GM18499 (cell line): Measurements from ENCODE around the gene THSD4.

Experiments
- ATAC-seq: cut with Tn5 transposase; IDR thresholded peaks from one replicate; pipeline ENCODE4 v1.9.1; 2021; ENCODE audit warnings: moderate number of reproducible peaks; ENCODE audit not compliant: insufficient read depth, unreplicated experiment

THSD4 gene

DNA sequence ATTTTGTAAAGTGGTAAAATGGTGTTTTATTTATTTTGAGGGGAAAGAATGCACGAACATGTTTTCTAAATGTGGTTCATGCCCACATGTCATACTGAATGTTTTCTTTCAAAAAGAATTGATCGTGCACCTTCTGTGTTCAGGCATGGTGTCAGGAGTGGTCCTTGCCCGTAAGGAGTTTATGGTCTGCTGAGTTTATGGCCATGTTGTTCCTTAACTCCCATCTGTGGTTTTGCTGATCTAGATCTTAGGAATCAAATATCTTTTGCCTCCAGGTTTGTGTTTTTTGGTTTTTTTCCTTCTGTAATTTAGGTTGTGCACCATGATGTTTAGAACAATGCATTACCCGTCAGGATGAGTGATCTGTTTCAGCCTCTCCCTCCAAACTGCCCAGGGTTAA lies 390.7 kb downstream of the THSD4 start:
- ATAC-seq: no peak

- no peak for ATAC-seq
Observed at GRCh38 chr15:71506946-71507345, 391.7 kb downstream of the THSD4 start.

DNA sequence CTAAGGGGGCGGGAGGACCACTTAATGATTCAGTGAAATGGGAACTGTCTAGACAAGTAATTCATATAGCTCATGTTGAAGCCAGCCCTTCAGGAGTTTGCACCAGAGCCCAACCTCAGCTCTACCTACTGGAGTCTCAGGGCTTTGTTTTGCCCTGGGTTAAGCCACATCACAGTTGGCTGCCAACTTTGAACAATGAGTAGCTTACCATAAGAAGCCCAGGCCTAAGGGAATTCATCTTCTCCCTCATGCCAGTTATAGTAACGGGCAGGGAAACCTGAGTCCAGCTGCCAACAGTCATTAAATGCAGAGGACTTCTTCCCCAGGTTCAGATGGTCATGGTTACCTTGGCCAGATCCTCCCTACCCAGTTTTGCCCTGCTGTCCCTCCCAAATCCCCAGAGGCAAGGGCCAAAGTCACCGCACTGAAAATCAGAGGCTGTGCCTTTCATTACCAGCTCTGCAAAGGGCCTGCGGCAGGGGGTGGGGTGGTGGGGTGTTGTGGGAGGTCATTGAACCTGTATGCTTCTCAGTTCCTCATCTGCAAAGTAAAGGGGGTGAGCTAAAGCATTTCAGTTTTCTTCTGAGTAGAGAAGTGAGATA lies 392.9 kb downstream of the THSD4 start:
- no peak for ATAC-seq

GRCh38 chr15:71509139-71509538 lies 393.9 kb downstream of the THSD4 start:
- ATAC-seq: no peak

DNA sequence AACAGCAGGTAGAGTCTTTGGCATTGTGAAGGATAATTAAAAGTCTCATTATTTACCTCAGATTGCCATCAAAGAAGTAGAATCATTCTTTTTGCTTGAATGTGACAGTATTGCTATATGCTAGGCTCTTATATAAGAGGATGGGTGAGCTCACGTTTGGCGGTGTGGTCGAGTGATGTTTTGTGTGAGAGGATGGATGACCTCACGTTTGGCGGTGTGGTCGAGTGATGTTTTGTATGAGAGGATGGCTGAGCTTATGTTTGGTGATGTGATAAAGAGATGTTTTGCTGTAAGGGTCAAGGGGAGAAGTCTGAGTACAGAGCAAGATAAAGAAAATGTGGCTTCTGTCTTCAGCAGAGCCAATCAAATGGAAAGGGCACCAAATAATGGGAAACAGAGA lies 395.5 kb downstream of the THSD4 start:
- no peak for ATAC-seq

- ATAC-seq: no peak
Observed at GRCh38 chr15:71511796-71512681, 396.8 kb downstream of the THSD4 start.

DNA sequence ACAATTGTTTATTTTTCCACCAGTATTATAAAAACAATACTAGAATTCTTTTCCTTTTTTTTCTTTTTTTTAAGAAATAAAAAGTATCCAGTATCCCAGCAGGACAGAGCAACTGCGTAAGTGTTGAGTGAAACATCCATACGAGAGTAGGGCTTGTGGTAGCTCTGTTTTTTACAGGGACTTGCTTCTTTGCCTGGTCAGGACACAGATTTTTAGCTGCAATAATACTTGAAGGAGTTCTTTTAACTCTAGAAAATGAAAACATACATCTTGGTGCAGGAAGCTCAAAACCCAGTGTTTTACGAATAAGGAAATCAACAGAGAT lies 397.4 kb downstream of the THSD4 start:
- ATAC-seq: no peak

DNA sequence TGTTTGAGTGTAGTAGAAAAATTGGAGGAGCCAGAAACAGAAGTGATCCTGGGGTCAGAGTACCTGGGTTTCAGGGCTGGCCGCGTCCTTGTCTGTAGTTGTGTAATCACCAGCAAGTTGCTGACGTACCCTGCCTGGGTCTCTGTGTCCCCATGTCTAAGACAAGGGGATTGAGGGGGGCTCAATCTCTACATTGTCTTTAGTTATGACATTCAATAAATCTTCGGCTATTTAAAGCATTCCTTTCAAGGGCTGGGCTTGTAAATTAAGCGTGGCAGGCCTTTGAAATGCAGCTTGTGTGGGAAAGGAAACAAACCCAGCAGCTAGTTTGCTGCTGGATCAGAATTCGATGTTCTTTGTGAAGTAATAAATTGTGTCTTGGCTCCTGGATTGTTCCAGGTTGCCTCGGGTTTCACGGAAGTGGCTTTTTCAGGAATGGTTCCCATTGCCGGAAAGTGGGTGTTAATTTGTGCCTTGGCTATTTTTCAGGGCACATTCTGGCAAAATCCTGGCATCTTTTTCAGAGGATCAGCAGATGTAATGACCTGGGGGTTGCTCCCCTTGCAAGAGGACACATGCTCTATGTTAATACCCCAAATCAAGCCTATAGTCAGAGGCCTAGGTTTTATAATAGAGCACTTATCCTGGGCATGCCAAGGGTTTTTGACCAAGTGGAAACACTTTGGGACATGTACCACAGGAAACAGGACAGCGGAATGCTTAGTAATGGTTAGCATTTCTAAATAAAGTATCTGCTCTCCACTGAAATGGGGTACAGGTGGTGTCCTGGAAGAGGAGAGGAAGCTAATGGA lies 400.3 kb downstream of the THSD4 start:
- no peak for ATAC-seq

GRCh38 chr15:71517751-71518150 lies 402.5 kb downstream of the THSD4 start:
- no peak for ATAC-seq

GRCh38 chr15:71518661-71519060 lies 403.4 kb downstream of the THSD4 start:
- no peak for ATAC-seq

- no peak for ATAC-seq
Observed at GRCh38 chr15:71526060-71526820, 411.0 kb downstream of the THSD4 start.

GRCh38 chr15:71529361-71529760 lies 414.1 kb downstream of the THSD4 start:
- no peak for ATAC-seq

- no peak for ATAC-seq
Observed at GRCh38 chr15:71530116-71530515, 414.8 kb downstream of the THSD4 start.

- no peak for ATAC-seq
Observed at GRCh38 chr15:71532994-71533393, 417.7 kb downstream of the THSD4 start.

DNA sequence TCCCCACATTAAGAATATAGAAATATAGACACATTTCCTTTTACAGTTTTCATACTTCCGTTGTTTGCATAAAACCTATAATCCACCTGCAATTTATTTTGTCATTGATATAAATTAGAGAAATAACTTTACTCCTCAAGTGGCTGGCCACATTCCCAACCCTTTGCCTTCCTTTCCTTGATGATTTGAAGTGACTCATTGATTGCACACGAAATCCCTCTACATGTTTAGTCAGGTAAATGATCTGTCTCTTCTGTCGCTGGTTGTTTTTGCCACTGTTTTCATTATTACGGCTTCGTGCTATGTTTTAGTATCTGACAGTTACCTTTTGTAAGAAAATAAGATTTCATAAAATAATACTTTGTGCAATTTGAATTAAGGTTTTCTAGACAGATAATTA lies 422.9 kb downstream of the THSD4 start:
- ATAC-seq: no peak

- no peak for ATAC-seq
Observed at GRCh38 chr15:71541746-71542145, 426.5 kb downstream of the THSD4 start.

- no peak for ATAC-seq
Observed at GRCh38 chr15:71542836-71543235, 427.6 kb downstream of the THSD4 start.

DNA sequence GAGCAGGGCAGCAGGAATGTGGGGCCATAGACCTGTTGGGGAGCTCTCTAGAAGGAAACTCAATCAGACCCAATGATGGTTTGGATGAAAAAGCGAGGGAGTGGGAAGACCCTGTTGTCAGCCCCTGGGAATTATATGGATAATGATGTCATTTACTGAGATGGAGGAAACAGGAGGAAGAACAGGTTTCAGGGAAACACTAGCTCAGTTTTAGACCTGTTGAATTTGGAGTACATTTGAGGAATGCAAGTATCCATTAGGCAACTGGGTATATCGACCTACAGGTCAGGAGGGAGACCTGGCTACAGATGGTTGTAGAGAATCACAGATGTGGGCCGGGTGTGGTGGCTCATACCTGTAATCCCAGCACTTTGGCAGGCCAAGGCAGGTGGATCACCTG lies 428.1 kb downstream of the THSD4 start:
- no peak for ATAC-seq

GRCh38 chr15:71545223-71545760 lies 430.0 kb downstream of the THSD4 start:
- no peak for ATAC-seq

- ATAC-seq: no peak
Observed at GRCh38 chr15:71545923-71546322, 430.7 kb downstream of the THSD4 start.
